Endothelial cell of umbilical vein (primary cell): ENCODE data around the gene RAB39A. TPM values are rescaled to one million over a fixed set of nuclear protein-coding genes. Genes with fewer than 3 reads are reported as not detected.

ENCODE experiments used
- BruUV-seq: library from RNA; stranded (reverse); fragments of 400-500 nt; replicated peaks from 2 replicates; lab custom pipeline; 2021; lab: Mats Ljungman, UMichigan
- CTCF ChIA-PET: fragments of 300-600, 350-600 bp; sonication (Branson Sonifier 250); formaldehyde crosslinking; loops from one replicate; lab custom pipeline; 2021; ENCODE audit warnings: antibody characterized with exemption, inconsistent platforms; lab: Charles Lee
- POLR2A ChIA-PET: fragments of 300-600, 350-600 bp; sonication (Branson Sonifier 250); formaldehyde crosslinking; loops from one replicate; lab custom pipeline; 2021; ENCODE audit warnings: antibody characterized with exemption, inconsistent platforms; lab: Charles Lee
- DNase-seq: peaks from one replicate; pipeline ENCODE4 v3.0.0-alpha.2; 2011; ENCODE audit warnings: low read depth, low spot score
- FAIRE-seq: peaks from 2 replicates; lab custom pipeline; 2011; peaks lifted over from hg19 to GRCh38; lab: Jason Lieb, UNC
- H2AFZ ChIP-seq: 2 replicates; pipeline ENCODE4 v1.6.0; 2012; ENCODE audit warnings: low read depth, low read length, control low read depth, inconsistent platforms
- H3K27ac ChIP-seq: 2 replicates; pipeline ENCODE4 v1.5.1; 2011; ENCODE audit warnings: low read depth, mild to moderate bottlenecking, control low read depth, low read length, moderate library complexity; ENCODE audit not compliant: insufficient read depth
- H3K27me3 ChIP-seq, 2 experiments: 2 replicates each; pipeline versions ENCODE4 v1.6.0 to v1.6.1; 2011; ENCODE audit warnings: low read length in 2 of 2, mixed read lengths in 1 of 2; ENCODE audit not compliant: control insufficient read depth in 2 of 2, insufficient read depth in 2 of 2
- H3K36me3 ChIP-seq, 2 experiments: 2 replicates in 1 of 2; 3 replicates in 1 of 2; pipeline ENCODE4 v1.5.1; 2011; ENCODE audit warnings: low read length in 2 of 2, mild to moderate bottlenecking in 1 of 2, moderate library complexity in 1 of 2; ENCODE audit not compliant: control insufficient read depth in 2 of 2, insufficient read depth in 2 of 2; ENCODE audit errors: extremely low read depth in 1 of 2
- H3K4me1 ChIP-seq: 3 replicates; pipeline ENCODE4 v1.5.1; 2011; ENCODE audit warnings: mild to moderate bottlenecking, low read length; ENCODE audit not compliant: control insufficient read depth, insufficient read depth; ENCODE audit errors: extremely low read depth
- H3K4me2 ChIP-seq: 2 replicates; pipeline ENCODE4 v1.6.1; 2011; ENCODE audit warnings: low read length, control low read depth, mixed read lengths; ENCODE audit not compliant: insufficient read depth
- H3K4me3 ChIP-seq, 3 experiments: fragments of 200-600 bp in 1 of 3; sonication (generic), shearing (Covaris generic) in 1 of 3; replicated peaks in 1 of 3; 2 replicates each; pipeline ENCODE4 v1.5.1; 2011 to 2016; ENCODE audit warnings: control low read depth in 3 of 3, low read length in 3 of 3, mild to moderate bottlenecking in 2 of 3, inconsistent platforms in 1 of 3, low read depth in 1 of 3, moderate library complexity in 1 of 3; ENCODE audit not compliant: insufficient read depth in 1 of 3
- H3K79me2 ChIP-seq: 2 replicates; pipeline ENCODE4 v1.6.0; 2012; ENCODE audit warnings: low read length, inconsistent platforms; ENCODE audit not compliant: control insufficient read depth, insufficient read depth
- H3K9ac ChIP-seq: replicated peaks from 2 replicates; pipeline ENCODE3; 2011; ENCODE audit warnings: low read length, control low read depth; ENCODE audit not compliant: insufficient read depth; ENCODE audit errors: extremely low read depth
- H3K9me1 ChIP-seq: replicated peaks from 3 replicates; pipeline ENCODE4 v1.6.0; 2011; ENCODE audit warnings: mild to moderate bottlenecking, low read length; ENCODE audit not compliant: control insufficient read depth, insufficient read depth; ENCODE audit errors: extremely low read depth
- H3K9me3 ChIP-seq: replicated peaks from 2 replicates; pipeline ENCODE4 v1.5.1; 2012; ENCODE audit warnings: low read length, inconsistent platforms; ENCODE audit not compliant: control insufficient read depth, insufficient read depth
- H4K20me1 ChIP-seq: replicated peaks from 2 replicates; pipeline ENCODE3; 2011; ENCODE audit warnings: mild to moderate bottlenecking, low read length; ENCODE audit not compliant: control insufficient read depth, insufficient read depth; ENCODE audit errors: extremely low read depth
- CTCF ChIP-seq, 2 donors: IDR thresholded peaks; 1 replicate in 1 of 2; 2 replicates in 1 of 2; pipeline ENCODE4 v1.5.1; 2011; ENCODE audit warnings: low read length in 2 of 2, mild to moderate bottlenecking in 2 of 2, moderate library complexity in 2 of 2, control low read depth in 1 of 2, inconsistent platforms in 1 of 2, low read depth in 1 of 2; ENCODE audit not compliant: insufficient read depth in 1 of 2; ENCODE audit errors: extremely low read depth in 1 of 2
- EZH2 ChIP-seq: IDR thresholded peaks from 2 replicates; pipeline ENCODE4 v1.6.1; 2012; ENCODE audit warnings: borderline replicate concordance, low read depth, mild to moderate bottlenecking, moderate library complexity, low read length, inconsistent platforms; ENCODE audit not compliant: severe bottlenecking
- FOS ChIP-seq: IDR thresholded peaks from 2 replicates; pipeline ENCODE4 v1.6.1; 2011; ENCODE audit warnings: mild to moderate bottlenecking, low read length, moderate library complexity, borderline replicate concordance; ENCODE audit not compliant: insufficient read depth
- GATA2 ChIP-seq: IDR thresholded peaks from 2 replicates; pipeline ENCODE4 v1.7.0; 2011; ENCODE audit warnings: low read depth, mild to moderate bottlenecking, moderate library complexity, mixed read lengths, low read length; ENCODE audit not compliant: insufficient read length, insufficient read depth
- JUN ChIP-seq: IDR thresholded peaks from 2 replicates; pipeline ENCODE4 v1.6.1; 2011; ENCODE audit warnings: borderline replicate concordance, low read depth; ENCODE audit not compliant: insufficient read length, insufficient read depth
- MAX ChIP-seq: IDR thresholded peaks from 2 replicates; pipeline ENCODE4 v1.6.1; 2011; ENCODE audit not compliant: insufficient read depth, insufficient read length
- MYC ChIP-seq: IDR thresholded peaks from one replicate; pipeline ENCODE4 v1.6.1; 2011; ENCODE audit warnings: mild to moderate bottlenecking, low read depth, low read length
- POLR2A ChIP-seq: IDR thresholded peaks from 2 replicates; pipeline ENCODE4 v1.6.1; 2012; ENCODE audit warnings: low read depth, mild to moderate bottlenecking, control low read depth, low read length
- POLR2AphosphoS5 ChIP-seq: IDR thresholded peaks from 2 replicates; pipeline ENCODE4 v1.6.1; 2012; ENCODE audit warnings: low read depth, mild to moderate bottlenecking, control low read depth, low read length, moderate library complexity; ENCODE audit not compliant: insufficient read depth
- dilution Hi-C: fragments of 300-500 bp; cut with MboI; formaldehyde crosslinking; loops from one replicate; pipeline ENCODE4 v1.15.0; 2019; ENCODE audit warnings: low sequenced_read_pairs; ENCODE audit not compliant: extremely low pct_ligation_motif_present
- intact Hi-C: fragments of 100-400 bp; cut with micrococcal nuclease; formaldehyde crosslinking; loops from one replicate; pipeline ENCODE4 v1.10.0; 2022
- polyA plus RNA-seq, 4 experiments: library from polyadenylated mRNA; depleted of rRNA in 3 of 4; stranded (reverse) in 3 of 4; unstranded in 1 of 4; fragments of >200 nt; gene quantifications; 2 replicates each; pipeline versions ENCODE4 v1.2.1 to v1.2.3, GENCODE V29; 2011 to 2012; ENCODE audit warnings: missing spikeins in 1 of 4
- total RNA-seq: library from RNA; stranded (reverse); gene quantifications from 2 replicates; pipeline ENCODE4 v1.2.3, GENCODE V29; 2021

RAB39A gene
- total and polyA plus RNA-seq, 2 donors (not counting 3 experiments of a cell fraction or from before 2014, with no cell fraction given) = not detected

- Histone ChIP-seq H3K27me3 (peaks cover 3 to 4% of the 10 kb centered on the region in 2 experiments), H3K9ac (no peak overlapping the region), H3K79me2 (no peaks in the 10 kb centered on the region), H3K4me1 (no peaks in the 10 kb centered on the region), H3K4me2 (no peak overlapping the region), H3K4me3 (no peak overlapping the region), H4K20me1 (no peaks in the 10 kb centered on the region), H3K9me1 (no peaks in the 10 kb centered on the region), H3K9me3 (no peaks in the 10 kb centered on the region), H2AFZ (no peak overlapping the region), H3K27ac (no peak overlapping the region), H3K36me3 (no peaks in the 10 kb centered on the region)
- dilution Hi-C loops (no loop called here), intact Hi-C loops (no loop called here)
- no peak for FAIRE-seq
- no peak for DNase-seq
- ChIA-PET CTCF (no interaction called here), POLR2A (no interaction called here)
- no TSS peak for BruUV-seq
- TF ChIP-seq MYC (no peak), GATA2 (no peak), POLR2AphosphoS5 (no peak), POLR2A (no peak), CTCF (IDR thresholded peaks at IDR 0.05; ENCODE audit: extremely low read depth in 1 of 2, insufficient read depth in 1 of 2, low read depth in 1 of 2, low read length in 2 of 2) (no peak), FOS (no peak), EZH2 (no peak), MAX (no peak), JUN (no peak)
These were observed 34.8 kb downstream of the RAB39A start for GRCh38 chr11:107963091-107963490.
